Spleen (tissue), 11 donors: ENCODE measurements around the gene CCDC175. TPM values are rescaled to one million over a fixed set of nuclear protein-coding genes. Genes with fewer than 3 reads are reported as not detected.
A peak's percentile ranks its signal among the peaks of the same experiment; 100 is the strongest.

Source experiments
- DNase-seq: peaks from one replicate; pipeline ENCODE4 v3.0.0-alpha.2; 2020
- H3K27ac ChIP-seq, 8 donors: fragments of 200-600 bp; sonication (generic) in 7 of 8; 1 replicate in 4 of 8; 2 replicates in 4 of 8; pipeline versions ENCODE4 v1.5.0 to v1.8.0; 2016 to 2021; ENCODE audit warnings: inconsistent platforms in 4 of 8, mild to moderate bottlenecking in 4 of 8, moderate library complexity in 1 of 8
- H3K27me3 ChIP-seq, 7 donors: fragments of 200-600 bp; sonication (generic) in 6 of 7; replicated peaks in 1 of 7; 1 replicate in 4 of 7; 2 replicates in 3 of 7; pipeline versions ENCODE4 v1.5.0 to v1.8.0; 2016 to 2021; ENCODE audit warnings: inconsistent platforms in 3 of 7, mild to moderate bottlenecking in 1 of 7
- H3K36me3 ChIP-seq, 6 donors: fragments of 200-600 bp; sonication (generic) in 5 of 6; 1 replicate in 4 of 6; 2 replicates in 2 of 6; pipeline versions ENCODE4 v1.5.0 to v1.8.0; 2016 to 2021; ENCODE audit warnings: inconsistent platforms in 2 of 6
- H3K4me1 ChIP-seq, 6 donors: fragments of 200-600 bp; sonication (generic) in 5 of 6; 1 replicate in 3 of 6; 2 replicates in 3 of 6; pipeline versions ENCODE4 v1.5.0 to v1.8.0; 2016 to 2021; ENCODE audit warnings: inconsistent platforms in 3 of 6
- H3K4me3 ChIP-seq, 8 donors: fragments of 200-600 bp; sonication (generic) in 7 of 8; 1 replicate in 4 of 8; 2 replicates in 4 of 8; pipeline versions ENCODE4 v1.5.0 to v1.8.0; 2016 to 2021; ENCODE audit warnings: inconsistent platforms in 4 of 8, mild to moderate bottlenecking in 4 of 8, moderate library complexity in 2 of 8
- H3K9me3 ChIP-seq, 8 donors: fragments of 200-600 bp; sonication (generic) in 7 of 8; 1 replicate in 4 of 8; 2 replicates in 4 of 8; pipeline versions ENCODE4 v1.5.0 to v1.8.0; 2016 to 2021; ENCODE audit warnings: inconsistent platforms in 4 of 8
- POLR2A ChIP-seq, 3 donors: fragments of 450-650 bp; IDR thresholded peaks; one replicate each; pipeline ENCODE4 v1.5.1; 2017; ENCODE audit warnings: antibody characterized with exemption in 3 of 3, mild to moderate bottlenecking in 1 of 3
- POLR2AphosphoS5 ChIP-seq, 3 donors: sonication (generic); formaldehyde crosslinking; IDR thresholded peaks; one replicate each; pipeline ENCODE4 v1.5.1; 2017; ENCODE audit warnings: antibody characterized with exemption in 3 of 3
- WGBS, 5 donors: extraction: QIAGEN DNeasy Blood & Tissue Kit in 3 of 5; methylation state at CpG; one replicate each; pipeline versions ENCODE4 v1.1.5 to v1.1.7; 2013 to 2018; 5-methylcytosine and 5-hydroxymethylcytosine counted together
- intact Hi-C: fragments of 100-400 bp; cut with DNase I; formaldehyde crosslinking; loops from one replicate; pipeline ENCODE4 v1.15.0; 2023; ENCODE audit warnings: low total_unique reads
- polyA plus RNA-seq, 3 donors: library from polyadenylated mRNA; stranded (reverse); fragments of 200-250 nt; gene quantifications; one replicate each; pipeline ENCODE4 v1.2.1, GENCODE V29; 2013
- total RNA-seq, 7 donors: library from RNA; depleted of rRNA in 3 of 7; stranded (reverse); fragments of >200 nt in 3 of 7; fragmentation: NEBNext Ultra II Directional in 4 of 7; extraction: Animal tissue kit (Norgen Biotek cat#: 25700) in 4 of 7; gene quantifications; one replicate each; pipeline versions ENCODE4 v1.1.0 to v1.2.1, GENCODE V29; 2016 to 2021
- TF ChIP-seq, protein P1 (sequence below), 11 experiments: fragments of 200-600 bp in 7 of 11; fragments of 450-650 bp in 4 of 11; sonication (generic) in 4 of 11; IDR thresholded peaks in 8 of 11; conservative IDR thresholded peaks in 3 of 11; 1 replicate in 7 of 11; 2 replicates in 4 of 11; pipeline versions ENCODE4 v1.4.0 to v1.8.0; 2016 to 2021; ENCODE audit warnings: antibody characterized with exemption in 11 of 11, inconsistent platforms in 4 of 11, mild to moderate bottlenecking in 1 of 11
- donor health status: healthy with polysubstance abuse.
- donor health status: DM: no; HTN: no; CAD: no; lungs with moderate emphysema.
- donor health status: DM: no; HTN: no; CAD: no.
- donor health status: Bipolar disorder and iron deficiency.
- donor health status: healthy.
- donor health status: DM: no; HTN: no; CAD: no.
- donor health status: DM: yes; HTN: yes; CAD: no.

Gene CCDC175
- total and polyA plus RNA-seq, 10 donors: 0.34 to 1.9 (median 0.43) TPM; not detected in 5

DNA sequence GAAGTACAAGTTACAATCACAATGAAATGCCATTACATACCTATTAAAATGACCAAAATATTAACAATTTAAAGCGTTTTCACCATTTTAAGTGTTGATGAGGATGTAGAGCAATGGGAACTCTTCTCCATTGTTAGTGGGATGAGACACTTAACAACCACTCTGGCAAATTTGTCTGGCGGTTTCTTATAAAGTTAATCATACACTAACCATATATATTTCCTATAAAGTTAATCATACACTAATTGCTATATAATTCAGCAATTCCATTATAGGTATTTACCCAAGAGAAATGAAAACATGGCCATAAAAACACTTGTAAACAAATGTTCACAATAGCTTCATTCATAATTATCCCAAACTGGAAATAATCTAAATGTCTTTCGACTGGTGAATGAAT, 56.4 kb downstream of the CCDC175 start:
- H3K36me3 ChIP-seq: no peaks in the 10 kb centered on the region
- no peaks in the 10 kb centered on the region for H3K4me1 ChIP-seq
- WGBS, 5 donors: 83 to 93% (median 91%) methylated on average over 3 of the region's 3 CpGs

DNA sequence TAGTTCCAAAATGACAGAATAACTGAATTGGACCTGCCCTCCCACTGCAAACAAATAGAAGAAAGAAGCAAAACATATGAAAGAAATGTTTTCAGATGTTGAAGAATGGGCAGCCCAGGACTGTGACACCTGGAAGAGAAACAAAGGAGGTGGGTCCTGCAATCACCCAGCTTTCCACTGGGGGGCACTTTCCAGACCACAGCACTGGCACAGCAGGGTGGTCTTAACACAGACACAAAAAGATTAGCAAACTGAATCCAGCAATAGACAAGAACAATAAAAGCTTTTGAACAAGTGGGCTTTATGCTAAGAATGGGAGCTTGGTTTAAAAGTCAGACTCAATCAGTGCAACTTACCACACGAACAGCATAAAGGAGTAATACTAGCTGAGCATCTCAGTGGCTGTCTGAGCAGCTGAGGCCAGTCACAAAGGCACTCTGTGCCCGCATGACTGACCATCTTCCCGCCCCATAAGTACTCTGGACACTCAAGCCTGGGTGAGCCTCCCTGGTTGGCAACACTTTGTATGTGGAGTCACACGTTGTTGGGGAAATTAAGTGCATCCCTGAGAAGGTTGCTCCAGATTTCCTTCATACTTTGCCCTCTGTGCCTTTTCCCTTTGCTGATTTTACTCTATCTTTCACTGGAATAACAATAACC, 64.6 kb downstream of the CCDC175 start:
- Histone ChIP-seq H3K27me3 (peaks cover 0 to 4% (median 0%) of the 10 kb centered on the region in 7 donors), H3K4me1 (no peaks in the 10 kb centered on the region), H3K9me3 (no peaks in the 10 kb centered on the region), H3K27ac (no peak overlapping the region), H3K36me3 (no peaks in the 10 kb centered on the region), H3K4me3 (no peak overlapping the region)
- intact Hi-C loops: no loop called here
- no peak for DNase-seq
- TF ChIP-seq, protein P1, sequence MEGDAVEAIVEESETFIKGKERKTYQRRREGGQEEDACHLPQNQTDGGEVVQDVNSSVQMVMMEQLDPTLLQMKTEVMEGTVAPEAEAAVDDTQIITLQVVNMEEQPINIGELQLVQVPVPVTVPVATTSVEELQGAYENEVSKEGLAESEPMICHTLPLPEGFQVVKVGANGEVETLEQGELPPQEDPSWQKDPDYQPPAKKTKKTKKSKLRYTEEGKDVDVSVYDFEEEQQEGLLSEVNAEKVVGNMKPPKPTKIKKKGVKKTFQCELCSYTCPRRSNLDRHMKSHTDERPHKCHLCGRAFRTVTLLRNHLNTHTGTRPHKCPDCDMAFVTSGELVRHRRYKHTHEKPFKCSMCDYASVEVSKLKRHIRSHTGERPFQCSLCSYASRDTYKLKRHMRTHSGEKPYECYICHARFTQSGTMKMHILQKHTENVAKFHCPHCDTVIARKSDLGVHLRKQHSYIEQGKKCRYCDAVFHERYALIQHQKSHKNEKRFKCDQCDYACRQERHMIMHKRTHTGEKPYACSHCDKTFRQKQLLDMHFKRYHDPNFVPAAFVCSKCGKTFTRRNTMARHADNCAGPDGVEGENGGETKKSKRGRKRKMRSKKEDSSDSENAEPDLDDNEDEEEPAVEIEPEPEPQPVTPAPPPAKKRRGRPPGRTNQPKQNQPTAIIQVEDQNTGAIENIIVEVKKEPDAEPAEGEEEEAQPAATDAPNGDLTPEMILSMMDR (IDR thresholded peaks at IDR 0.05 in 8 of 11, conservative IDR thresholded peaks at IDR 0.05 in 3 of 11): peak in 4 of 11 experiments; percentile 35 to 39 (median 38)
- no peak for TF ChIP-seq POLR2A (IDR thresholded peaks at IDR 0.05)
- 79 to 88% (median 84%) methylated on average over 4 of the region's 4 CpGs for WGBS, 5 donors

More for the DNA sequence above, 56.4 kb downstream of the CCDC175 start:
- Histone ChIP-seq H3K9me3 (no peaks in the 10 kb centered on the region), H3K27ac (no peak overlapping the region), H3K27me3 (no peaks in the 10 kb centered on the region), H3K4me3 (no peak overlapping the region)
- no peak for DNase-seq
- no peak for TF ChIP-seq POLR2AphosphoS5 (IDR thresholded peaks at IDR 0.05)
- TF ChIP-seq POLR2A (IDR thresholded peaks at IDR 0.05): no peak
- TF ChIP-seq, protein P1 (IDR thresholded peaks at IDR 0.05 in 8 of 11, conservative IDR thresholded peaks at IDR 0.05 in 3 of 11): no peak
- intact Hi-C loops: no loop called here

DNA sequence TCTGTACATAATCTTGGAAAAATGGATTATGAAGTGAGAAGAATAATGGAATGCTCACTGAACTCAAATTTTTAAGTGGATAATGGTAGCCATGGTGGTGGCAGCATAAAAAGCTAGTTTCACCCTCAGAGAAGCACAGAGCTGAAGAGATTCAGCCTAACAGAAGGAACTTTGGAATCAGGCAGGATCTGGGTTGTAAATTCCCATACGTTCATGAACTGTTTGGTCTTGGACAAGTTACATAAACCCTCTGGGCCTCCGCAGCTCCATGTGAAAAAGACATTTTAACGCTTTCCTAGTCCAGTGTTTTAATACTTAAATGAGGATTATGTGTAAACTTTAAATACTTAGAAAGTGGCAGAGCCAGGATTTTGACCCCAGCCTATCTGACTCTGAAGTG, 65.6 kb downstream of the CCDC175 start:
- H3K36me3 ChIP-seq: no peaks in the 10 kb centered on the region
- H3K4me1 ChIP-seq: no peaks in the 10 kb centered on the region
- no peak overlapping the region for H3K4me3 ChIP-seq
- no peaks in the 10 kb centered on the region for H3K9me3 ChIP-seq
- TF ChIP-seq POLR2AphosphoS5 (IDR thresholded peaks at IDR 0.05) (no peak), POLR2A (IDR thresholded peaks at IDR 0.05) (no peak)
- TF ChIP-seq, protein P1 (IDR thresholded peaks at IDR 0.05 in 8 of 11, conservative IDR thresholded peaks at IDR 0.05 in 3 of 11): no peak
- peaks cover 0 to 4% (median 0%) of the 10 kb centered on the region in 7 donors for H3K27me3 ChIP-seq
- H3K27ac ChIP-seq: no peak overlapping the region
- intact Hi-C loops: no loop called here
- 58 to 82% (median 76%) methylated on average over 3 of the region's 3 CpGs for WGBS, 5 donors
- no peak for DNase-seq

DNA sequence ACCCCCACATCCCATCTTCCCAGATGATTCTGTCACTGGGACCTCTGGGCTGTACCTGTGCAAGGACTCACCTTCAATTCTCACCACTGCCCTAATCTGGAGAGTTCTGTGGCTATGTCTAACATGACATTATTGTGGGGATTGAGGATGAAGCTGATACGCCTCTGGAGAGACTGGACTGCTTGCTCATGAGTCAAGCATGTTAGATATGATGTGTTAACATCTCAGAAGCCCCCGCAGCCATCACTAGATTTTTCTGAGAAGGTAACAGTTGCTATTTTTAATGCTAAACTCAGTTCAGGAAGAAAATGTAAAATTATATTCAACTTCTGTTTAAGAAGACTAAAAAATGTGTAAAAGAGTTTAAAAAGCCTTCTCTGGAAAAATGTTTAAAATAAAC, 66.6 kb downstream of the CCDC175 start:
- no peaks in the 10 kb centered on the region for H3K4me1 ChIP-seq
- peaks cover 0 to 8% (median 0%) of the 10 kb centered on the region in 6 donors for H3K36me3 ChIP-seq
- H3K9me3 ChIP-seq: no peaks in the 10 kb centered on the region
- no peak overlapping the region for H3K27ac ChIP-seq
- DNase-seq: no peak
- peaks cover 0 to 4% (median 0%) of the 10 kb centered on the region in 7 donors for H3K27me3 ChIP-seq
- WGBS, 5 donors: 81 to 94% (median 92%) methylated on average over 2 of the region's 2 CpGs
- TF ChIP-seq POLR2A (IDR thresholded peaks at IDR 0.05) (no peak), POLR2AphosphoS5 (IDR thresholded peaks at IDR 0.05) (no peak)
- TF ChIP-seq, protein P1 (IDR thresholded peaks at IDR 0.05 in 8 of 11, conservative IDR thresholded peaks at IDR 0.05 in 3 of 11): no peak
- intact Hi-C loops: no loop called here
- no peak overlapping the region for H3K4me3 ChIP-seq
